Measurements from ENCODE around the gene SREBF1. TPM values are rescaled to one million over a fixed set of nuclear protein-coding genes. Genes with fewer than 3 reads are reported as not detected.

The SREBF1 gene
- total RNA-seq, 1 experiment from 2014 or later: 25.7 TPM

GRCh38 chr17:17795946-17796786 is 40.6 kb downstream of the SREBF1 start:
- no peak for DNase-seq (ENCODE audit: low read depth)

GRCh38 chr17:17795296-17795695 is 41.5 kb downstream of the SREBF1 start:
- no peak for DNase-seq (ENCODE audit: low read depth)

GRCh38 chr17:17794382-17794781 is 42.4 kb downstream of the SREBF1 start:
- DNase-seq (ENCODE audit: low read depth): no peak

GRCh38 chr17:17793378-17794214 is 43.2 kb downstream of the SREBF1 start:
- no peak for DNase-seq (ENCODE audit: low read depth)

- no peak for DNase-seq (ENCODE audit: low read depth)
Measured at GRCh38 chr17:17792551-17793377, 44.0 kb downstream of the SREBF1 start.

- no peak for DNase-seq (ENCODE audit: low read depth)
Measured at GRCh38 chr17:17792037-17792550, 44.7 kb downstream of the SREBF1 start.

- no peak for DNase-seq (ENCODE audit: low read depth)
Measured at GRCh38 chr17:17790637-17791464, 45.9 kb downstream of the SREBF1 start.

- no peak for DNase-seq (ENCODE audit: low read depth)
Measured at GRCh38 chr17:17789828-17790636, 46.8 kb downstream of the SREBF1 start.

- DNase-seq (ENCODE audit: low read depth): no peak
Measured at GRCh38 chr17:17789410-17789809, 47.4 kb downstream of the SREBF1 start.

GRCh38 chr17:17788967-17789366 is 47.8 kb downstream of the SREBF1 start:
- DNase-seq (ENCODE audit: low read depth): no peak

GRCh38 chr17:17787568-17787967 is 49.2 kb downstream of the SREBF1 start:
- DNase-seq (ENCODE audit: low read depth): no peak

- no peak for DNase-seq (ENCODE audit: low read depth)
Measured at GRCh38 chr17:17786998-17787397, 49.8 kb downstream of the SREBF1 start.

GRCh38 chr17:17785407-17785806 is 51.4 kb downstream of the SREBF1 start:
- no peak for DNase-seq (ENCODE audit: low read depth)

GRCh38 chr17:17784657-17785267 is 52.0 kb downstream of the SREBF1 start:
- no peak for DNase-seq (ENCODE audit: low read depth)

GRCh38 chr17:17783825-17784656 is 52.7 kb downstream of the SREBF1 start:
- no peak for DNase-seq (ENCODE audit: low read depth)

GRCh38 chr17:17783116-17783824 is 53.5 kb downstream of the SREBF1 start:
- DNase-seq (ENCODE audit: low read depth): no peak

GRCh38 chr17:17782523-17783115 is 54.2 kb downstream of the SREBF1 start:
- no peak for DNase-seq (ENCODE audit: low read depth)
